HG03060 (cell line): ENCODE data around the gene COL4A4.

Experiments
- ATAC-seq: cut with Tn5 transposase; IDR thresholded peaks from one replicate; pipeline ENCODE4 v1.9.1; 2021; ENCODE audit warnings: low read depth, moderate number of reproducible peaks; ENCODE audit not compliant: unreplicated experiment

The COL4A4 gene

GRCh38 chr2:227163485-227163997 lies 464 bp downstream of the COL4A4 start:
- peak; percentile 44 for ATAC-seq

- ATAC-seq: no peak
These were observed 2.1 kb downstream of the COL4A4 start for GRCh38 chr2:227161947-227162346.

- no peak for ATAC-seq
These were observed 3.8 kb downstream of the COL4A4 start for GRCh38 chr2:227160164-227160563.

GRCh38 chr2:227154986-227155774 lies 8.8 kb downstream of the COL4A4 start:
- no peak for ATAC-seq

GRCh38 chr2:227153758-227154486 lies 10.1 kb downstream of the COL4A4 start:
- no peak for ATAC-seq

GRCh38 chr2:227153307-227153706 lies 10.7 kb downstream of the COL4A4 start:
- ATAC-seq: no peak

GRCh38 chr2:227152093-227152766 lies 11.8 kb downstream of the COL4A4 start:
- no peak for ATAC-seq

GRCh38 chr2:227150222-227150936 lies 13.6 kb downstream of the COL4A4 start:
- ATAC-seq: no peak

- no peak for ATAC-seq
These were observed 15.9 kb downstream of the COL4A4 start for GRCh38 chr2:227148106-227148505.

- no peak for ATAC-seq
These were observed 17.0 kb downstream of the COL4A4 start for GRCh38 chr2:227147023-227147422.

- no peak for ATAC-seq
These were observed 17.5 kb downstream of the COL4A4 start for GRCh38 chr2:227146456-227146855.

GRCh38 chr2:227143895-227144294 lies 20.1 kb downstream of the COL4A4 start:
- ATAC-seq: no peak

- ATAC-seq: no peak
These were observed 22.7 kb downstream of the COL4A4 start for GRCh38 chr2:227141301-227141700.

GRCh38 chr2:227134591-227134990 lies 29.4 kb downstream of the COL4A4 start:
- ATAC-seq: no peak

GRCh38 chr2:227132986-227133385 lies 31.0 kb downstream of the COL4A4 start:
- ATAC-seq: no peak

GRCh38 chr2:227130636-227131035 lies 33.4 kb downstream of the COL4A4 start:
- ATAC-seq: no peak

GRCh38 chr2:227127201-227127600 lies 36.8 kb downstream of the COL4A4 start:
- no peak for ATAC-seq

GRCh38 chr2:227125506-227125905 lies 38.5 kb downstream of the COL4A4 start:
- ATAC-seq: no peak

GRCh38 chr2:227124811-227125210 lies 39.2 kb downstream of the COL4A4 start:
- ATAC-seq: no peak

GRCh38 chr2:227123697-227124096 lies 40.3 kb downstream of the COL4A4 start:
- ATAC-seq: no peak
